ENCODE measurements around the gene ARIH2. TPM values are rescaled to one million over a fixed set of nuclear protein-coding genes. Genes with fewer than 3 reads are reported as not detected.

ARIH2 gene
- total and polyA plus RNA-seq, 9 of the 15 experiments (the other 6 are each of a cell fraction or from before 2014, with no cell fraction given): 27.0 to 120 (median 108) TPM

DNA sequence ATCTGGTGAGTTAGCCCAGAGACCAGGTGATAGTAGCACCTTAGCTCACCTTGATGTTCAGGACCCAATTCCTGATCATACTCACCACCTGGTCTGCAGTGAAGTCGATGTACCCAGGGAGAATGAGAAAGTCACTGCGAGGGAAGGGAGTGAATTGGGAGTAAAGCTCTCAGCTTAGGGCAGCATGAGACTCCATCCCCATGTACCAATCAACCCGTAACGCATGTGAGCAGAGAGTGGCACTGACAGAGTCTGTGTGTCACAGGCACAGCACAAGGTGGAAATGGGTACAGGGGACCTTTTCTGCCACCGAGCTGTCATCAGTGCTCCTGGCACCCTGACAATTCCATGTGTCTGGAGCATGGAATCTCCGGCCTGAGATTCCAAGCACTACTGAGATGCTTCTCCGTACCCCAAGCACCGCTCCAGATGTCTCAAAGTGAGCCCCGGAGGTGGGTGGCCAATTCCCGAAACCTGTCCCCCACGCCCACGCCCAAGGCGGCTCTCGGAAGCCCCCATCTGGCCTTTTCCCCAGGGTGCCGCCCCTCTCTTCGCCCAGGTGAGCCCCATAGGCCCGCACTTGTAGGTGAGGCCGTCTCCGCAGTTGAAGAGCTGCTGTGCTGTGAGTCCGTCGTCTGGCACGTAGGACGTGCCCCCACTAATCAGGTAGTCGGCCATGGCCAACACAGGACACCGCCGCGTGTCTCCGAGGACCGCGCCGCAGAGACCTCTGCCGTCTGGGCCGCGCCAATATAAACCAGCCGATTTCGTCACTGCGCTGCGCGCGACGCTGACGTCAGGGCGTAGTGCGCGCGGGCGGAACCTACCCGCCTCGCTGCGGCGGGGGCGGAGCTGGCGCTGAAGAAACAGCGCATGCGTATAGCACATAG lies 110.3 kb downstream of the ARIH2 start, which contains the start of gene IMPDH2 (continued):
- TF ChIP-seq ELF2 (CRISPR knock-in tag; IDR thresholded peaks at IDR 0.05): peak; percentile 59; the same call in 1 of the 2 replicates
- no peak for TF ChIP-seq RNF219 (CRISPR knock-in tag; IDR thresholded peaks at IDR 0.05)
- TF ChIP-seq KDM1A (IDR thresholded peaks at IDR 0.05): no peak
- TF ChIP-seq, protein P1, sequence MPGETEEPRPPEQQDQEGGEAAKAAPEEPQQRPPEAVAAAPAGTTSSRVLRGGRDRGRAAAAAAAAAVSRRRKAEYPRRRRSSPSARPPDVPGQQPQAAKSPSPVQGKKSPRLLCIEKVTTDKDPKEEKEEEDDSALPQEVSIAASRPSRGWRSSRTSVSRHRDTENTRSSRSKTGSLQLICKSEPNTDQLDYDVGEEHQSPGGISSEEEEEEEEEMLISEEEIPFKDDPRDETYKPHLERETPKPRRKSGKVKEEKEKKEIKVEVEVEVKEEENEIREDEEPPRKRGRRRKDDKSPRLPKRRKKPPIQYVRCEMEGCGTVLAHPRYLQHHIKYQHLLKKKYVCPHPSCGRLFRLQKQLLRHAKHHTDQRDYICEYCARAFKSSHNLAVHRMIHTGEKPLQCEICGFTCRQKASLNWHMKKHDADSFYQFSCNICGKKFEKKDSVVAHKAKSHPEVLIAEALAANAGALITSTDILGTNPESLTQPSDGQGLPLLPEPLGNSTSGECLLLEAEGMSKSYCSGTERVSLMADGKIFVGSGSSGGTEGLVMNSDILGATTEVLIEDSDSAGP (CRISPR knock-in tag; IDR thresholded peaks at IDR 0.05): 0 out of 2 replicates have a peak, but pooled peaks have one; percentile 37
- no peak; the same call in 1 of the 2 replicates for TF ChIP-seq REST (IDR thresholded peaks at IDR 0.05; ENCODE audit: borderline replicate concordance)
- TF ChIP-seq REST (CRISPR knock-in tag; IDR thresholded peaks at IDR 0.05; ENCODE audit: low read depth): peak; percentile 80
- peak; percentile 94 for TF ChIP-seq L3MBTL2 (IDR thresholded peaks at IDR 0.05)
- TF ChIP-seq ZNF644 (tag; IDR thresholded peaks at IDR 0.05; ENCODE audit: low read depth): no peak
- TF ChIP-seq E2F1 (CRISPR knock-in tag; IDR thresholded peaks at IDR 0.05): 0 out of 2 replicates have a peak, but pooled peaks have one; percentile 16
- no peak for TF ChIP-seq ZNF668 (CRISPR knock-in tag; IDR thresholded peaks at IDR 0.05)
- TF ChIP-seq, protein P2, sequence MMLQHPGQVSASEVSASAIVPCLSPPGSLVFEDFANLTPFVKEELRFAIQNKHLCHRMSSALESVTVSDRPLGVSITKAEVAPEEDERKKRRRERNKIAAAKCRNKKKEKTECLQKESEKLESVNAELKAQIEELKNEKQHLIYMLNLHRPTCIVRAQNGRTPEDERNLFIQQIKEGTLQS (IDR thresholded peaks at IDR 0.05): peak; percentile 91
- TF ChIP-seq, protein P2 (CRISPR knock-in tag; conservative IDR thresholded peaks at IDR 0.05): 0 out of 2 replicates have a peak, but pooled peaks have one; percentile 25
